HG03103 (cell line): ENCODE data around the gene SREBF2.
"Not testable (repeated sequence)": the region's sequence is repeated elsewhere in the genome, so short reads cannot be mapped to it uniquely, and the experiment has no call there.

Source experiments
- ATAC-seq: cut with Tn5 transposase; IDR thresholded peaks from one replicate; pipeline ENCODE4 v1.9.1; 2021; ENCODE audit warnings: low read depth; ENCODE audit not compliant: unreplicated experiment

The SREBF2 gene

GRCh38 chr22:41939981-41940831 is 107.3 kb downstream of the SREBF2 start:
- ATAC-seq, result peak; percentile 39

- ATAC-seq, result peak; percentile 31
Observed at GRCh38 chr22:41940832-41941765, 108.2 kb downstream of the SREBF2 start.

GRCh38 chr22:41943661-41944209 is 110.8 kb downstream of the SREBF2 start:
- no peak for ATAC-seq

- peak; percentile 72 for ATAC-seq
Observed at GRCh38 chr22:41946629-41947423, 113.9 kb downstream of the SREBF2 start, which contains the start of gene CENPM. TSS of gene CENPM (minus strand) at chr22:41947152. CDS start at chr22:41947076, 76 bp downstream.

- no peak for ATAC-seq
Observed at GRCh38 chr22:41947424-41948080, 114.6 kb downstream of the SREBF2 start.

- ATAC-seq, result no peak
Observed at GRCh38 chr22:41948142-41948541, 115.2 kb downstream of the SREBF2 start.

GRCh38 chr22:41948928-41949296 is 116.0 kb downstream of the SREBF2 start:
- ATAC-seq, result not testable (repeated sequence)

GRCh38 chr22:41949297-41949965 is 116.5 kb downstream of the SREBF2 start:
- no peak for ATAC-seq

- no peak for ATAC-seq
Observed at GRCh38 chr22:41951898-41952474, 119.1 kb downstream of the SREBF2 start, which contains the start of gene SMIM45. TSS of gene SMIM45 (plus strand) at chr22:41952150.

GRCh38 chr22:41952713-41953112 is 119.8 kb downstream of the SREBF2 start:
- ATAC-seq, result no peak
